ENCODE measurements around the gene CACNG7. TPM values are rescaled to one million over a fixed set of nuclear protein-coding genes. Genes with fewer than 3 reads are reported as not detected.

Gene CACNG7
- total and polyA plus RNA-seq, 8 donors = 0.05 TPM; not detected in 7

DNA sequence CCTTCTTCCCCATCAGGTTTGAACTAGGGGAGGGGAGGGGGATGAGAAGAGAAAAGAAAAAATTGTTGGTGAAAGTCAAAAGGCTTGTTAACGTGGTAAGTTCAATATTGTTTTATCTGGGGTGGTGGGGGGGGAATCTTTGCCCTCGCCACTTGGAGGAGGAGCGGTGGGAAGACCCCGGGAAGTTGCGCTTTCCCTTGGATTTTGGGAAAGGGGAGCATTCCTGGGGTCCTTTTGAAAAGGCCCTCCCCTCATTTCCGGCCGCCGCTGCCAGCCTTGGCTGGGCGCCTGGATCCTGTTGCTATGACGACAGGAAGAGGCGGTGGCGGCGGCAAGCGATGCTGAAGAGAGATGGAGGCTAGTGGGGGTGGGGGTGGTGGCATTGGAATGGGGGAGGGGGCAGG, 49.1 kb downstream of the CACNG7 start:
- peaks cover 0 to 5% (median 2%) of the 10 kb centered on the region in 4 donors for H3K4me1 ChIP-seq
- WGBS, 5 donors = 1 to 5% (median 3%) methylated on average over 8 to 14 of the region's 14 CpGs
- H3K27ac ChIP-seq = no peak overlapping the region
- no peak overlapping the region for H3K4me3 ChIP-seq
- intact Hi-C loops (cut with DNase I; ENCODE audit: low total_unique reads) = no loop called here
- peak in 1 of 2 donors; percentile 47 for DNase-seq
- no peaks in the 10 kb centered on the region for H3K36me3 ChIP-seq
- H3K9me3 ChIP-seq = peaks cover 0 to 9% (median 3%) of the 10 kb centered on the region in 4 donors
- H3K27me3 ChIP-seq = peaks cover 22 to 95% (median 63%) of the 10 kb centered on the region in 3 donors
- no peak for TF ChIP-seq POLR2AphosphoS5 (IDR thresholded peaks at IDR 0.05)
- no peak for TF ChIP-seq EP300 (IDR thresholded peaks at IDR 0.05)
- TF ChIP-seq, protein P1, sequence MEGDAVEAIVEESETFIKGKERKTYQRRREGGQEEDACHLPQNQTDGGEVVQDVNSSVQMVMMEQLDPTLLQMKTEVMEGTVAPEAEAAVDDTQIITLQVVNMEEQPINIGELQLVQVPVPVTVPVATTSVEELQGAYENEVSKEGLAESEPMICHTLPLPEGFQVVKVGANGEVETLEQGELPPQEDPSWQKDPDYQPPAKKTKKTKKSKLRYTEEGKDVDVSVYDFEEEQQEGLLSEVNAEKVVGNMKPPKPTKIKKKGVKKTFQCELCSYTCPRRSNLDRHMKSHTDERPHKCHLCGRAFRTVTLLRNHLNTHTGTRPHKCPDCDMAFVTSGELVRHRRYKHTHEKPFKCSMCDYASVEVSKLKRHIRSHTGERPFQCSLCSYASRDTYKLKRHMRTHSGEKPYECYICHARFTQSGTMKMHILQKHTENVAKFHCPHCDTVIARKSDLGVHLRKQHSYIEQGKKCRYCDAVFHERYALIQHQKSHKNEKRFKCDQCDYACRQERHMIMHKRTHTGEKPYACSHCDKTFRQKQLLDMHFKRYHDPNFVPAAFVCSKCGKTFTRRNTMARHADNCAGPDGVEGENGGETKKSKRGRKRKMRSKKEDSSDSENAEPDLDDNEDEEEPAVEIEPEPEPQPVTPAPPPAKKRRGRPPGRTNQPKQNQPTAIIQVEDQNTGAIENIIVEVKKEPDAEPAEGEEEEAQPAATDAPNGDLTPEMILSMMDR (IDR thresholded peaks at IDR 0.05) = no peak
- no peak for TF ChIP-seq POLR2A (IDR thresholded peaks at IDR 0.05)

- intact Hi-C loops (cut with DNase I; ENCODE audit: low total_unique reads) = no loop called here
- DNase-seq = no peak
- Histone ChIP-seq H3K4me3 (no peak overlapping the region), H3K9me3 (peaks cover 0 to under 1% (median 0%) of the 10 kb centered on the region in 4 donors), H3K27ac (no peak overlapping the region), H3K36me3 (no peaks in the 10 kb centered on the region), H3K27me3 (peaks cover 25 to 95% (median 71%) of the 10 kb centered on the region in 3 donors), H3K4me1 (peaks cover 0 to 6% (median 2%) of the 10 kb centered on the region in 4 donors)
- WGBS, 5 donors = 1 to 8% (median 4%) methylated on average over 18 to 22 of the region's 22 CpGs
- TF ChIP-seq, protein P1 (IDR thresholded peaks at IDR 0.05) = no peak
- TF ChIP-seq POLR2AphosphoS5 (IDR thresholded peaks at IDR 0.05) (no peak), EP300 (IDR thresholded peaks at IDR 0.05) (no peak), POLR2A (IDR thresholded peaks at IDR 0.05) (no peak)
These were observed 50.0 kb downstream of the CACNG7 start for GRCh38 chr19:53958823-53959757.

- peaks cover 25 to 100% (median 82%) of the 10 kb centered on the region in 3 donors for H3K27me3 ChIP-seq
These were observed 51.1 kb downstream of the CACNG7 start for GRCh38 chr19:53960187-53960586.

DNA sequence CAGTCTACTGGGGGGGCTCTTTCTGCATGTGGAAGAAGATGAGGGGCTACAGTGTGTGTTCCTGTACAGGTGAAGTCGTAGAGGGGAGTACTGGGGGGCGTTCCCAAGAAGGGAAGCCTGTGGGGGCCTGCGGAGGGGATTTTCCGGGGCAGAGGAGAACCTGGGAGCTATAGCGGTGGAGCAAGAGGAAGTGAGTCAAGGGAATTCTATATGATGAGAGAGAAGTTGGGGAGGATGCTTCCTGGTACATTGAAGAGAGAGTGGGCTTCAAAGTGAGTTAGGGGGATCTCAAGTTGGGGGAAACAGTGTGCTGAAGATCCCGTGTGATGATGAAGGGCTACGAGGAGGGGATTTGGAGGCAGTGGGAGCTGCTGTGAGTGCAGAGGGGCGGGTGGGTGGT, 51.8 kb downstream of the CACNG7 start:
- Histone ChIP-seq H3K9me3 (no peaks in the 10 kb centered on the region), H3K27ac (no peak overlapping the region), H3K27me3 (peaks cover 25 to 100% (median 84%) of the 10 kb centered on the region in 3 donors), H3K4me1 (peaks cover 0 to 9% (median 3%) of the 10 kb centered on the region in 4 donors), H3K36me3 (no peaks in the 10 kb centered on the region), H3K4me3 (no peak overlapping the region)
- WGBS, 5 donors = 4 to 9% (median 8%) methylated on average over 8 of the region's 8 CpGs
- TF ChIP-seq POLR2AphosphoS5 (IDR thresholded peaks at IDR 0.05) = no peak
- TF ChIP-seq, protein P1 (IDR thresholded peaks at IDR 0.05) = no peak
- no peak for TF ChIP-seq EP300 (IDR thresholded peaks at IDR 0.05)
- no peak for TF ChIP-seq POLR2A (IDR thresholded peaks at IDR 0.05)
- intact Hi-C loops (cut with DNase I; ENCODE audit: low total_unique reads) = no loop called here
- DNase-seq = no peak

More at GRCh38 chr19:53960187-53960586, 51.1 kb downstream of the CACNG7 start:
- intact Hi-C loops (cut with DNase I; ENCODE audit: low total_unique reads) = no loop called here
- Histone ChIP-seq H3K4me1 (peaks cover 0 to 8% (median 3%) of the 10 kb centered on the region in 4 donors), H3K4me3 (no peak overlapping the region), H3K27ac (no peak overlapping the region), H3K36me3 (no peaks in the 10 kb centered on the region), H3K9me3 (no peaks in the 10 kb centered on the region)
- TF ChIP-seq, protein P1 (IDR thresholded peaks at IDR 0.05) = no peak
- TF ChIP-seq POLR2A (IDR thresholded peaks at IDR 0.05) (no peak), POLR2AphosphoS5 (IDR thresholded peaks at IDR 0.05) (no peak), EP300 (IDR thresholded peaks at IDR 0.05) (no peak)
- WGBS, 5 donors = 2 to 9% (median 2%) methylated on average over 10 of the region's 10 CpGs
- DNase-seq = no peak
